ENCODE measurements around the gene AIG1.

DNA sequence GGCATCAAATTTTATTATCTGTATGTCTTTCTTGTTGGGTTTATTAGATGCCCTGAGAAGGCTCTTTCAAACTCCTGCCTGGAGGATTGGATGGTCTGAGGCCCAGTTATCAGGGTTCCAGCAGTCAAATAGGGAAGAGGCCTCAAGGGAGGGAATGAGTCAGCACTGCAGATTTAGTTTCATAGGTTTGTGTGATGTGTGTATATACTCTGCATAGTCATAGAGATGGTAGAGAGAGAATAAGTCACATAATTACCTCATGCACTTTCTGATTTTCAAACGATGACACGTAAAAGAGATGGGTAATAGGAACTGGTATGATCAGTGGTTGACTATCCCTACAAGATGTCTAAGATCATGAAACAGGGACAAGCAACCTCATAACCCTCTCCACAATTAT, 307.7 kb downstream of the AIG1 start:
- TF ChIP-seq EZH2 (IDR thresholded peaks at IDR 0.05; ENCODE audit: insufficient read depth, poor library complexity, severe bottlenecking) (no peak), EZH2phosphoT487 (IDR thresholded peaks at IDR 0.05; ENCODE audit: insufficient read depth, low read depth) (no peak)

All from GM23248 (cell line).